ENCODE measurements around the gene WFS1. TPM values are rescaled to one million over a fixed set of nuclear protein-coding genes. Genes with fewer than 3 reads are reported as not detected.

The WFS1 gene
- total RNA-seq, 1 experiment from 2014 or later: 21.5 TPM

GRCh38 chr4:6307891-6308290 lies 38.2 kb downstream of the WFS1 start:
- Histone ChIP-seq H3K4me1 (ENCODE audit: control insufficient read depth in 1 of 2, insufficient read depth in 2 of 2, low read length in 2 of 2) (no peaks in the 10 kb centered on the region), H3K4me2 (ENCODE audit: low read length) (no peak overlapping the region), H4K20me1 (ENCODE audit: insufficient read depth) (no peaks in the 10 kb centered on the region), H3K4me3 (replicated peaks in 1 of 2; ENCODE audit: low read depth in 1 of 2, low read length in 2 of 2) (no peak overlapping the region), H3K27ac (ENCODE audit: low read depth, low read length) (no peak overlapping the region), H3K9ac (ENCODE audit: low read length) (no peak overlapping the region), H3K79me2 (ENCODE audit: insufficient read depth, low read length) (no peaks in the 10 kb centered on the region), H3K27me3 (ENCODE audit: insufficient read depth, low read length) (no peaks in the 10 kb centered on the region), H3K9me2 (ENCODE audit: insufficient read depth) (no peaks in the 10 kb centered on the region), H3K9me3 (ENCODE audit: control insufficient read depth in 1 of 2, insufficient read depth in 1 of 2, low read depth in 1 of 2, low read length in 2 of 2) (no peaks in the 10 kb centered on the region), H2AFZ (ENCODE audit: low read depth, low read length, poor library complexity, severe bottlenecking) (no peak overlapping the region), H3K36me3 (ENCODE audit: control insufficient read depth in 1 of 2, insufficient read depth in 2 of 2, low read length in 2 of 2) (no peaks in the 10 kb centered on the region)
- intact Hi-C loops (cut with micrococcal nuclease): no loop called here
- CTCF ChIA-PET: no interaction called here
- no peak for ATAC-seq
- POLR2A ChIA-PET: no interaction called here
- TF ChIP-seq EGR1 (IDR thresholded peaks at IDR 0.05; ENCODE audit: low read depth): no peak
- no peak for TF ChIP-seq CBX3 (IDR thresholded peaks at IDR 0.05; ENCODE audit: low read depth)
- TF ChIP-seq, protein P1, sequence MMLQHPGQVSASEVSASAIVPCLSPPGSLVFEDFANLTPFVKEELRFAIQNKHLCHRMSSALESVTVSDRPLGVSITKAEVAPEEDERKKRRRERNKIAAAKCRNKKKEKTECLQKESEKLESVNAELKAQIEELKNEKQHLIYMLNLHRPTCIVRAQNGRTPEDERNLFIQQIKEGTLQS (IDR thresholded peaks at IDR 0.05): no peak
- no peak for TF ChIP-seq ELF1 (IDR thresholded peaks at IDR 0.05; ENCODE audit: borderline replicate concordance, low read depth)
- TF ChIP-seq, protein P2, sequence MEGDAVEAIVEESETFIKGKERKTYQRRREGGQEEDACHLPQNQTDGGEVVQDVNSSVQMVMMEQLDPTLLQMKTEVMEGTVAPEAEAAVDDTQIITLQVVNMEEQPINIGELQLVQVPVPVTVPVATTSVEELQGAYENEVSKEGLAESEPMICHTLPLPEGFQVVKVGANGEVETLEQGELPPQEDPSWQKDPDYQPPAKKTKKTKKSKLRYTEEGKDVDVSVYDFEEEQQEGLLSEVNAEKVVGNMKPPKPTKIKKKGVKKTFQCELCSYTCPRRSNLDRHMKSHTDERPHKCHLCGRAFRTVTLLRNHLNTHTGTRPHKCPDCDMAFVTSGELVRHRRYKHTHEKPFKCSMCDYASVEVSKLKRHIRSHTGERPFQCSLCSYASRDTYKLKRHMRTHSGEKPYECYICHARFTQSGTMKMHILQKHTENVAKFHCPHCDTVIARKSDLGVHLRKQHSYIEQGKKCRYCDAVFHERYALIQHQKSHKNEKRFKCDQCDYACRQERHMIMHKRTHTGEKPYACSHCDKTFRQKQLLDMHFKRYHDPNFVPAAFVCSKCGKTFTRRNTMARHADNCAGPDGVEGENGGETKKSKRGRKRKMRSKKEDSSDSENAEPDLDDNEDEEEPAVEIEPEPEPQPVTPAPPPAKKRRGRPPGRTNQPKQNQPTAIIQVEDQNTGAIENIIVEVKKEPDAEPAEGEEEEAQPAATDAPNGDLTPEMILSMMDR (IDR thresholded peaks at IDR 0.05 in 2 of 3, conservative IDR thresholded peaks at IDR 0.05 in 1 of 3; ENCODE audit: borderline replicate concordance in 1 of 3, insufficient read depth in 1 of 3, low read depth in 2 of 3, low read length in 2 of 3): no peak
- TF ChIP-seq FOSL1 (IDR thresholded peaks at IDR 0.05; ENCODE audit: low read depth): no peak
- no peak for TF ChIP-seq SP1 (IDR thresholded peaks at IDR 0.05; ENCODE audit: low read depth)
- TF ChIP-seq YY1 (IDR thresholded peaks at IDR 0.05; ENCODE audit: extremely low read depth, insufficient replicate concordance, low read depth, low read length): no peak
- no peak for TF ChIP-seq SIN3A (IDR thresholded peaks at IDR 0.05; ENCODE audit: low read depth)
- no peak for TF ChIP-seq EZH2 (IDR thresholded peaks at IDR 0.05)
- TF ChIP-seq ZFX (IDR thresholded peaks at IDR 0.05): no peak
- TF ChIP-seq, protein P3, sequence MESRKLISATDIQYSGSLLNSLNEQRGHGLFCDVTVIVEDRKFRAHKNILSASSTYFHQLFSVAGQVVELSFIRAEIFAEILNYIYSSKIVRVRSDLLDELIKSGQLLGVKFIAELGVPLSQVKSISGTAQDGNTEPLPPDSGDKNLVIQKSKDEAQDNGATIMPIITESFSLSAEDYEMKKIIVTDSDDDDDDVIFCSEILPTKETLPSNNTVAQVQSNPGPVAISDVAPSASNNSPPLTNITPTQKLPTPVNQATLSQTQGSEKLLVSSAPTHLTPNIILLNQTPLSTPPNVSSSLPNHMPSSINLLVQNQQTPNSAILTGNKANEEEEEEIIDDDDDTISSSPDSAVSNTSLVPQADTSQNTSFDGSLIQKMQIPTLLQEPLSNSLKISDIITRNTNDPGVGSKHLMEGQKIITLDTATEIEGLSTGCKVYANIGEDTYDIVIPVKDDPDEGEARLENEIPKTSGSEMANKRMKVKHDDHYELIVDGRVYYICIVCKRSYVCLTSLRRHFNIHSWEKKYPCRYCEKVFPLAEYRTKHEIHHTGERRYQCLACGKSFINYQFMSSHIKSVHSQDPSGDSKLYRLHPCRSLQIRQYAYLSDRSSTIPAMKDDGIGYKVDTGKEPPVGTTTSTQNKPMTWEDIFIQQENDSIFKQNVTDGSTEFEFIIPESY (IDR thresholded peaks at IDR 0.05; ENCODE audit: extremely low read depth, insufficient replicate concordance, low read length): no peak
- no peak for TF ChIP-seq POLR2AphosphoS5 (IDR thresholded peaks at IDR 0.05; ENCODE audit: low read depth, low read length)
- no peak for TF ChIP-seq TCF7L2 (IDR thresholded peaks at IDR 0.05; ENCODE audit: borderline replicate concordance, extremely low read depth, insufficient read depth, insufficient read length)
- no peak for TF ChIP-seq CEBPB (IDR thresholded peaks at IDR 0.05; ENCODE audit: low read depth)
- TF ChIP-seq MAX (IDR thresholded peaks at IDR 0.05): no peak
- no peak for TF ChIP-seq REST (IDR thresholded peaks at IDR 0.05; ENCODE audit: low read depth)
- RAD21 ChIA-PET (ENCODE audit: low non-redundant PET in 1 of 2, low total read pairs in 2 of 2, uncharacterized antibody in 2 of 2, unreplicated experiment in 2 of 2): no interaction called here
- no peak for DNase-seq (ENCODE audit: low read depth, low spot score)
- no TSS peak for BruUV-seq (replicated peaks)

Data from HCT116 (cell line).